A549 (cell line): ENCODE measurements around the gene CCDC169.

ENCODE experiments used
- CHD2 ChIP-seq: fragments of 150-350 bp; IDR thresholded peaks from 2 replicates; pipeline ENCODE4 v1.6.1; 2014; ENCODE audit warnings: low read length; ENCODE audit not compliant: partially characterized antibody
- CTCF ChIP-seq: fragments of >200 bp; sonication (Bioruptor Twin); formaldehyde crosslinking; IDR thresholded peaks from 3 replicates; pipeline ENCODE4 v1.5.1; 2016
- E2F6 ChIP-seq: IDR thresholded peaks from 2 replicates; pipeline ENCODE4 v1.6.1; 2012; ENCODE audit warnings: low read depth, borderline replicate concordance
- EHF ChIP-seq: fragments of 250-450 bp; sonication (Bioruptor Pico); IDR thresholded peaks from 2 replicates; pipeline ENCODE4 v1.5.0; 2020; ENCODE audit warnings: mild to moderate bottlenecking
- EP300 ChIP-seq, 2 experiments: fragments of >200 bp; sonication (Bioruptor Twin); formaldehyde crosslinking; IDR thresholded peaks; 2 replicates in 1 of 2; 3 replicates in 1 of 2; pipeline ENCODE4 v1.6.1; 2016 to 2017
- FOSB ChIP-seq: fragments of 250-450 bp; sonication (Bioruptor Pico); IDR thresholded peaks from 2 replicates; pipeline ENCODE4 v1.5.0; 2020; ENCODE audit warnings: mild to moderate bottlenecking, moderate library complexity
- FOSL2 ChIP-seq, 2 experiments: fragments of 450-650 bp in 1 of 2; fragments of >200 bp in 1 of 2; sonication (Bioruptor Twin) in 1 of 2; formaldehyde crosslinking; IDR thresholded peaks; 2 replicates each; pipeline versions ENCODE4 v1.5.0 to v1.6.1; 2016 to 2020; ENCODE audit warnings: mild to moderate bottlenecking in 1 of 2, moderate library complexity in 1 of 2
- HMGXB4 ChIP-seq: fragments of 250-450 bp; sonication (Bioruptor Pico); IDR thresholded peaks from 2 replicates; pipeline ENCODE4 v1.5.0; 2021; ENCODE audit warnings: mild to moderate bottlenecking, moderate library complexity, borderline replicate concordance
- NR3C1 ChIP-seq: fragments of >200 bp; sonication (Bioruptor Twin); formaldehyde crosslinking; IDR thresholded peaks from 3 replicates; pipeline ENCODE4 v1.6.1; 2017
- POLR2A ChIP-seq: IDR thresholded peaks from 2 replicates; pipeline ENCODE4 v1.6.1; 2012; ENCODE audit warnings: mild to moderate bottlenecking, low read length
- SMC3 ChIP-seq: fragments of >200 bp; sonication (Bioruptor Twin); formaldehyde crosslinking; IDR thresholded peaks from 3 replicates; pipeline ENCODE4 v1.6.1; 2018; ENCODE audit warnings: inconsistent platforms
- USF2 ChIP-seq: fragments of 450-650 bp; IDR thresholded peaks from 2 replicates; pipeline ENCODE4 v1.6.1; 2014; ENCODE audit warnings: antibody characterized with exemption
- TF ChIP-seq, protein P1 (sequence below): IDR thresholded peaks from 2 replicates; pipeline ENCODE4 v1.6.1; 2012
- TF ChIP-seq, protein P2 (sequence below): IDR thresholded peaks from 2 replicates; pipeline ENCODE4 v1.6.1; 2012

DNA sequence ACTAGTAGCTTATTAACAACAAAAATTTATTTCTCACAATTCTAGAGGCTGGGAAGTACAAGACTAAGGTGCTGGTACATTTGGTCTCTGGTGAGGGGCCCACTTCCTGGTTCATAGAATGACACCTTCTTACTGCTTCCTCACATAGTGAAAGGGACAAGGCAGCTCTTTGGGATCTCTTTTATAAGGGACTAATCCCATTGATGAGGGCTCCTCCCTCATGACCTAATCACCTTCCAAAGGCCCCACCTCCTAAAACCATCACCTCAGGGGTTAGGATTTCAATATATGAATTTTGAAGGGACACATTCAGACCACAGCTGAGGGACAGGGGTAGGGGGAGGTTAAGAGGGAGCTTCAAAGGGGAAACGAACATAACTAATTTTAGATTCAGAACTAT, 28.3 kb upstream of the CCDC169 start:
- TF ChIP-seq CHD2 (no peak), SMC3 (no peak), EP300 (IDR thresholded peaks at IDR 0.05) (no peak), POLR2A (no peak), EHF (CRISPR knock-in tag) (no peak), CTCF (no peak), E2F6 (no peak), FOSB (no peak), NR3C1 (no peak), HMGXB4 (CRISPR knock-in tag) (no peak), USF2 (no peak), FOSL2 (IDR thresholded peaks at IDR 0.05) (no peak), FOSL2 (CRISPR knock-in tag; IDR thresholded peaks at IDR 0.05) (no peak)
- TF ChIP-seq, protein P1, sequence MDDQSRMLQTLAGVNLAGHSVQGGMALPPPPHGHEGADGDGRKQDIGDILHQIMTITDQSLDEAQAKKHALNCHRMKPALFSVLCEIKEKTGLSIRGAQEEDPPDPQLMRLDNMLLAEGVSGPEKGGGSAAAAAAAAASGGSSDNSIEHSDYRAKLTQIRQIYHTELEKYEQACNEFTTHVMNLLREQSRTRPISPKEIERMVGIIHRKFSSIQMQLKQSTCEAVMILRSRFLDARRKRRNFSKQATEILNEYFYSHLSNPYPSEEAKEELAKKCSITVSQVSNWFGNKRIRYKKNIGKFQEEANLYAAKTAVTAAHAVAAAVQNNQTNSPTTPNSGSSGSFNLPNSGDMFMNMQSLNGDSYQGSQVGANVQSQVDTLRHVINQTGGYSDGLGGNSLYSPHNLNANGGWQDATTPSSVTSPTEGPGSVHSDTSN, result no peak
- TF ChIP-seq, protein P2, sequence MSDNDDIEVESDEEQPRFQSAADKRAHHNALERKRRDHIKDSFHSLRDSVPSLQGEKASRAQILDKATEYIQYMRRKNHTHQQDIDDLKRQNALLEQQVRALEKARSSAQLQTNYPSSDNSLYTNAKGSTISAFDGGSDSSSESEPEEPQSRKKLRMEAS, result no peak
